ENCODE data around the gene CREB3L4. TPM values are rescaled to one million over a fixed set of nuclear protein-coding genes. Genes with fewer than 3 reads are reported as not detected.

Gene CREB3L4
- total and polyA plus RNA-seq, 2 of the 13 experiments (the other 11 are each of a cell fraction or from before 2014, with no cell fraction given): 9.9 to 18.7 TPM

- TF ChIP-seq SIX4 (CRISPR knock-in tag; IDR thresholded peaks at IDR 0.05) (peak; percentile 20; the same call in 1 of the 2 replicates), ZSCAN20 (CRISPR knock-in tag; IDR thresholded peaks at IDR 0.05; ENCODE audit: borderline replicate concordance) (peak; percentile 82; the same call in 1 of the 2 replicates), REL (CRISPR knock-in tag; conservative IDR thresholded peaks at IDR 0.05) (no peak), ESRRA (CRISPR knock-in tag; IDR thresholded peaks at IDR 0.05; ENCODE audit: low read depth) (no peak), ZNF350 (CRISPR knock-in tag; IDR thresholded peaks at IDR 0.05; ENCODE audit: borderline replicate concordance, low read depth) (no peak), ZFAT (CRISPR knock-in tag; conservative IDR thresholded peaks at IDR 0.05) (0 out of 2 replicates have a peak, but pooled peaks have one; percentile 50), POLR2AphosphoS5 (IDR thresholded peaks at IDR 0.05; ENCODE audit: low read depth, low read length) (no peak), ZNF670 (CRISPR knock-in tag; IDR thresholded peaks at IDR 0.05; ENCODE audit: borderline replicate concordance) (peak; percentile 10; the same call in 1 of the 2 replicates)
- TF ChIP-seq, protein P1, sequence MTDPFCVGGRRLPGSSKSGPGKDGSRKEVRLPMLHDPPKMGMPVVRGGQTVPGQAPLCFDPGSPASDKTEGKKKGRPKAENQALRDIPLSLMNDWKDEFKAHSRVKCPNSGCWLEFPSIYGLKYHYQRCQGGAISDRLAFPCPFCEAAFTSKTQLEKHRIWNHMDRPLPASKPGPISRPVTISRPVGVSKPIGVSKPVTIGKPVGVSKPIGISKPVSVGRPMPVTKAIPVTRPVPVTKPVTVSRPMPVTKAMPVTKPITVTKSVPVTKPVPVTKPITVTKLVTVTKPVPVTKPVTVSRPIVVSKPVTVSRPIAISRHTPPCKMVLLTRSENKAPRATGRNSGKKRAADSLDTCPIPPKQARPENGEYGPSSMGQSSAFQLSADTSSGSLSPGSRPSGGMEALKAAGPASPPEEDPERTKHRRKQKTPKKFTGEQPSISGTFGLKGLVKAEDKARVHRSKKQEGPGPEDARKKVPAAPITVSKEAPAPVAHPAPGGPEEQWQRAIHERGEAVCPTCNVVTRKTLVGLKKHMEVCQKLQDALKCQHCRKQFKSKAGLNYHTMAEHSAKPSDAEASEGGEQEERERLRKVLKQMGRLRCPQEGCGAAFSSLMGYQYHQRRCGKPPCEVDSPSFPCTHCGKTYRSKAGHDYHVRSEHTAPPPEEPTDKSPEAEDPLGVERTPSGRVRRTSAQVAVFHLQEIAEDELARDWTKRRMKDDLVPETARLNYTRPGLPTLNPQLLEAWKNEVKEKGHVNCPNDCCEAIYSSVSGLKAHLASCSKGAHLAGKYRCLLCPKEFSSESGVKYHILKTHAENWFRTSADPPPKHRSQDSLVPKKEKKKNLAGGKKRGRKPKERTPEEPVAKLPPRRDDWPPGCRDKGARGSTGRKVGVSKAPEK (CRISPR knock-in tag; IDR thresholded peaks at IDR 0.05; ENCODE audit: borderline replicate concordance): no peak
- TF ChIP-seq, protein P2, sequence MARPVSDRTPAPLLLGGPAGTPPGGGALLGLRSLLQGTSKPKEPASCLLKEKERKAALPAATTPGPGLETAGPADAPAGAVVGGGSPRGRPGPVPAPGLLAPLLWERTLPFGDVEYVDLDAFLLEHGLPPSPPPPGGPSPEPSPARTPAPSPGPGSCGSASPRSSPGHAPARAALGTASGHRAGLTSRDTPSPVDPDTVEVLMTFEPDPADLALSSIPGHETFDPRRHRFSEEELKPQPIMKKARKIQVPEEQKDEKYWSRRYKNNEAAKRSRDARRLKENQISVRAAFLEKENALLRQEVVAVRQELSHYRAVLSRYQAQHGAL (CRISPR knock-in tag; IDR thresholded peaks at IDR 0.05; ENCODE audit: not compliant biosample characterization): no peak
- TF ChIP-seq, protein P3, sequence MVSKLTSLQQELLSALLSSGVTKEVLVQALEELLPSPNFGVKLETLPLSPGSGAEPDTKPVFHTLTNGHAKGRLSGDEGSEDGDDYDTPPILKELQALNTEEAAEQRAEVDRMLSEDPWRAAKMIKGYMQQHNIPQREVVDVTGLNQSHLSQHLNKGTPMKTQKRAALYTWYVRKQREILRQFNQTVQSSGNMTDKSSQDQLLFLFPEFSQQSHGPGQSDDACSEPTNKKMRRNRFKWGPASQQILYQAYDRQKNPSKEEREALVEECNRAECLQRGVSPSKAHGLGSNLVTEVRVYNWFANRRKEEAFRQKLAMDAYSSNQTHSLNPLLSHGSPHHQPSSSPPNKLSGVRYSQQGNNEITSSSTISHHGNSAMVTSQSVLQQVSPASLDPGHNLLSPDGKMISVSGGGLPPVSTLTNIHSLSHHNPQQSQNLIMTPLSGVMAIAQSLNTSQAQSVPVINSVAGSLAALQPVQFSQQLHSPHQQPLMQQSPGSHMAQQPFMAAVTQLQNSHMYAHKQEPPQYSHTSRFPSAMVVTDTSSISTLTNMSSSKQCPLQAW (CRISPR knock-in tag; IDR thresholded peaks at IDR 0.05): 0 out of 2 replicates have a peak, but pooled peaks have one; percentile 3
Measured at GRCh38 chr1:153976819-153977249, 9.1 kb downstream of the CREB3L4 start (continued).

Measured in HepG2 (cell line).